Astrocyte (in vitro differentiated cells and primary cell): ENCODE results near the gene FGFRL1. TPM values are rescaled to one million over a fixed set of nuclear protein-coding genes. Genes with fewer than 3 reads are reported as not detected.

Experiments
- DNase-seq: peaks from one replicate; pipeline ENCODE4 v3.0.0-alpha.2; 2010; ENCODE audit warnings: low read depth
- FAIRE-seq: peaks from 2 replicates; lab custom pipeline; 2011; peaks lifted over from hg19 to GRCh38; lab: Jason Lieb, UNC
- H2AFZ ChIP-seq: 2 replicates; pipeline ENCODE4 v1.6.0; 2012; ENCODE audit warnings: low read depth, low read length, inconsistent platforms
- H3K27ac ChIP-seq: 2 replicates; pipeline ENCODE4 v1.5.1; 2011; ENCODE audit warnings: low read depth, low read length, inconsistent platforms
- H3K27me3 ChIP-seq: 2 replicates; pipeline ENCODE4 v1.6.0; 2011; ENCODE audit warnings: low read length, inconsistent platforms; ENCODE audit not compliant: insufficient read depth
- H3K36me3 ChIP-seq: 2 replicates; pipeline ENCODE4 v1.5.1; 2011; ENCODE audit warnings: low read length, inconsistent platforms; ENCODE audit not compliant: insufficient read depth
- H3K4me1 ChIP-seq: 2 replicates; pipeline ENCODE4 v1.5.1; 2011; ENCODE audit warnings: low read length, inconsistent platforms; ENCODE audit not compliant: insufficient read depth
- H3K4me2 ChIP-seq: 2 replicates; pipeline ENCODE4 v1.6.0; 2012; ENCODE audit warnings: low read length, inconsistent platforms
- H3K4me3 ChIP-seq: 2 replicates; pipeline ENCODE4 v1.5.1; 2011; ENCODE audit warnings: low read depth, mild to moderate bottlenecking, low read length, inconsistent platforms; ENCODE audit not compliant: insufficient read depth
- H3K79me2 ChIP-seq: 2 replicates; pipeline ENCODE4 v1.6.0; 2012; ENCODE audit warnings: mild to moderate bottlenecking, low read length, inconsistent platforms; ENCODE audit not compliant: insufficient read depth
- H3K9ac ChIP-seq: 2 replicates; pipeline ENCODE4 v1.6.0; 2012; ENCODE audit warnings: mild to moderate bottlenecking, low read length, inconsistent platforms
- H3K9me3 ChIP-seq: 2 replicates; pipeline ENCODE4 v1.5.1; 2012; ENCODE audit warnings: low read depth, mild to moderate bottlenecking, low read length, inconsistent platforms; ENCODE audit not compliant: insufficient read depth
- H4K20me1 ChIP-seq: 2 replicates; pipeline ENCODE4 v1.6.0; 2012; ENCODE audit warnings: low read length, inconsistent platforms; ENCODE audit not compliant: insufficient read depth
- H3K27ac Mint-ChIP-seq: one replicate; pipeline ENCODE4 v1.8.0; 2021; ENCODE audit warnings: mild to moderate bottlenecking, mixed read lengths; ENCODE audit not compliant: unreplicated experiment
- H3K27me3 Mint-ChIP-seq: one replicate; pipeline ENCODE4 v1.8.0; 2021; ENCODE audit warnings: low read depth, mixed read lengths; ENCODE audit not compliant: unreplicated experiment
- H3K36me3 Mint-ChIP-seq: one replicate; pipeline ENCODE4 v1.8.0; 2021; ENCODE audit warnings: low read depth, mixed read lengths; ENCODE audit not compliant: unreplicated experiment
- H3K4me1 Mint-ChIP-seq: one replicate; pipeline ENCODE4 v1.8.0; 2021; ENCODE audit warnings: low read depth, mixed read lengths; ENCODE audit not compliant: unreplicated experiment
- H3K4me3 Mint-ChIP-seq: one replicate; pipeline ENCODE4 v1.8.0; 2021; ENCODE audit warnings: mild to moderate bottlenecking, moderate library complexity, mixed read lengths; ENCODE audit not compliant: unreplicated experiment
- H3K9me3 Mint-ChIP-seq: one replicate; pipeline ENCODE4 v1.8.0; 2021; ENCODE audit warnings: mild to moderate bottlenecking, mixed read lengths; ENCODE audit not compliant: unreplicated experiment
- EZH2 ChIP-seq: IDR thresholded peaks from 2 replicates; pipeline ENCODE4 v1.6.1; 2012; ENCODE audit warnings: mild to moderate bottlenecking, low read length, inconsistent platforms; ENCODE audit not compliant: insufficient read depth
- total RNA-seq: library from RNA; stranded (reverse); gene quantifications from 2 replicates; pipeline ENCODE4 v1.2.1, GENCODE V29; 2021
- TF ChIP-seq, protein P1 (sequence below): IDR thresholded peaks from 2 replicates; pipeline ENCODE4 v1.5.1; 2011; ENCODE audit warnings: low read depth, mild to moderate bottlenecking, inconsistent platforms, low read length, moderate library complexity; ENCODE audit not compliant: insufficient read depth

FGFRL1 gene
- total RNA-seq, 1 donor from 2014 or later = 64.2 TPM

GRCh38 chr4:1026115-1026514 lies 14.7 kb downstream of the FGFRL1 start:
- Histone ChIP-seq H3K4me2 (no peak overlapping the region), H3K4me1 (peaks cover 4% of the 10 kb centered on the region), H3K27me3 (no peaks in the 10 kb centered on the region), H3K9me3 (no peaks in the 10 kb centered on the region), H3K27ac (no peak overlapping the region), H3K9ac (no peak overlapping the region), H4K20me1 (peaks cover 8% of the 10 kb centered on the region), H3K4me3 (no peak overlapping the region), H3K36me3 (peaks cover 10% of the 10 kb centered on the region), H3K79me2 (peaks cover 3% of the 10 kb centered on the region), H2AFZ (no peak overlapping the region)
- no peak for DNase-seq
- FAIRE-seq = no peak
- TF ChIP-seq, protein P1, sequence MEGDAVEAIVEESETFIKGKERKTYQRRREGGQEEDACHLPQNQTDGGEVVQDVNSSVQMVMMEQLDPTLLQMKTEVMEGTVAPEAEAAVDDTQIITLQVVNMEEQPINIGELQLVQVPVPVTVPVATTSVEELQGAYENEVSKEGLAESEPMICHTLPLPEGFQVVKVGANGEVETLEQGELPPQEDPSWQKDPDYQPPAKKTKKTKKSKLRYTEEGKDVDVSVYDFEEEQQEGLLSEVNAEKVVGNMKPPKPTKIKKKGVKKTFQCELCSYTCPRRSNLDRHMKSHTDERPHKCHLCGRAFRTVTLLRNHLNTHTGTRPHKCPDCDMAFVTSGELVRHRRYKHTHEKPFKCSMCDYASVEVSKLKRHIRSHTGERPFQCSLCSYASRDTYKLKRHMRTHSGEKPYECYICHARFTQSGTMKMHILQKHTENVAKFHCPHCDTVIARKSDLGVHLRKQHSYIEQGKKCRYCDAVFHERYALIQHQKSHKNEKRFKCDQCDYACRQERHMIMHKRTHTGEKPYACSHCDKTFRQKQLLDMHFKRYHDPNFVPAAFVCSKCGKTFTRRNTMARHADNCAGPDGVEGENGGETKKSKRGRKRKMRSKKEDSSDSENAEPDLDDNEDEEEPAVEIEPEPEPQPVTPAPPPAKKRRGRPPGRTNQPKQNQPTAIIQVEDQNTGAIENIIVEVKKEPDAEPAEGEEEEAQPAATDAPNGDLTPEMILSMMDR = no peak
- TF ChIP-seq EZH2 = no peak
- peaks cover 5% of the 10 kb centered on the region for H3K4me1 Mint-ChIP-seq
- peaks cover 2% of the 10 kb centered on the region for H3K9me3 Mint-ChIP-seq
- no peak overlapping the region for H3K27ac Mint-ChIP-seq
- H3K4me3 Mint-ChIP-seq = no peak overlapping the region
- no peaks in the 10 kb centered on the region for H3K27me3 Mint-ChIP-seq
- H3K36me3 Mint-ChIP-seq = no peaks in the 10 kb centered on the region

- H3K9me3 ChIP-seq = no peaks in the 10 kb centered on the region
- H3K4me2 ChIP-seq = no peak overlapping the region
- peaks cover 4% of the 10 kb centered on the region for H3K4me1 ChIP-seq
- no peak for DNase-seq
- no peak overlapping the region for H2AFZ ChIP-seq
- H3K27me3 ChIP-seq = no peaks in the 10 kb centered on the region
- H3K4me1 Mint-ChIP-seq = peaks cover 5% of the 10 kb centered on the region
- no peak overlapping the region for H3K27ac Mint-ChIP-seq
- H3K27me3 Mint-ChIP-seq = no peaks in the 10 kb centered on the region
- peaks cover 10% of the 10 kb centered on the region for H3K36me3 ChIP-seq
- no peak overlapping the region for H3K4me3 ChIP-seq
- no peaks in the 10 kb centered on the region for H3K36me3 Mint-ChIP-seq
- no peak overlapping the region for H3K9ac ChIP-seq
- H3K9me3 Mint-ChIP-seq = peaks cover 2% of the 10 kb centered on the region
- TF ChIP-seq, protein P1 = no peak
- TF ChIP-seq EZH2 = no peak
- peak overlapping the region; percentile 27 for H3K4me3 Mint-ChIP-seq
- no peaks in the 10 kb centered on the region for H3K79me2 ChIP-seq
- H4K20me1 ChIP-seq = no peaks in the 10 kb centered on the region
- H3K27ac ChIP-seq = no peak overlapping the region
- no peak for FAIRE-seq
These were observed 15.9 kb downstream of the FGFRL1 start for GRCh38 chr4:1027219-1027914.

DNA sequence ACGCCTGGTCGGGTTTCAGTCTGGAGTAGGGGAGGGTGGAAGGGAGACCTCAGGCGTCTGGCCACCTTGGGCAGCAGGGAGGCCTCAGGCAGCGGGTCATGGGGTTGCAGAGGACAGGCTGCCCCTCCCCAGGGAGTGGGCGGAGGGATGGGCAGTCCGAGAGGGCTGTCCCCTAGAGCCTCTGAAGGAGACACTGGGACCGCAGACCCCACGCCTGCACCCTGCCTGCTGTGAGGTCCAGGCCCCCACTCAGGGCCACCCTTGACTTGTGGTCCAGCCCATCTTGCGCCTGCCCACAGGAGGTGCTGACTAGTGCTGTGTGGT lies 16.5 kb downstream of the FGFRL1 start:
- H3K4me1 Mint-ChIP-seq = peaks cover 5% of the 10 kb centered on the region
- no peaks in the 10 kb centered on the region for H3K36me3 Mint-ChIP-seq
- DNase-seq (no peak), FAIRE-seq (no peak)
- no peaks in the 10 kb centered on the region for H4K20me1 ChIP-seq
- peaks cover 2% of the 10 kb centered on the region for H3K9me3 Mint-ChIP-seq
- peaks cover 10% of the 10 kb centered on the region for H3K36me3 ChIP-seq
- no peak for TF ChIP-seq EZH2
- TF ChIP-seq, protein P1 = no peak
- H3K9me3 ChIP-seq = no peaks in the 10 kb centered on the region
- H3K27ac Mint-ChIP-seq = no peak overlapping the region
- H3K4me2 ChIP-seq = no peak overlapping the region
- peaks cover 4% of the 10 kb centered on the region for H3K4me1 ChIP-seq
- no peaks in the 10 kb centered on the region for H3K79me2 ChIP-seq
- H2AFZ ChIP-seq = no peak overlapping the region
- H3K27ac ChIP-seq = no peak overlapping the region
- H3K4me3 ChIP-seq = no peak overlapping the region
- no peaks in the 10 kb centered on the region for H3K27me3 ChIP-seq
- H3K4me3 Mint-ChIP-seq = no peak overlapping the region
- no peak overlapping the region for H3K9ac ChIP-seq
- no peaks in the 10 kb centered on the region for H3K27me3 Mint-ChIP-seq
